Thoracic aorta (tissue), 2 donors: ENCODE results near the gene GPS1. TPM values are rescaled to one million over a fixed set of nuclear protein-coding genes. Genes with fewer than 3 reads are reported as not detected.
A peak's percentile ranks its signal among the peaks of the same experiment; 100 is the strongest.

Source experiments
- ATAC-seq: fragments of 150-250 bp; one replicate; pipeline ENCODE4 v1.8.0; 2017; ENCODE audit warnings: low read depth; ENCODE audit not compliant: insufficient number of reproducible peaks, low FRiP score
- DNase-seq: peaks from one replicate; pipeline ENCODE4 v3.0.0-alpha.2; 2020; ENCODE audit warnings: low spot score
- H3K27ac ChIP-seq, 2 donors: fragments of 200-600 bp; sonication (generic); 1 replicate in 1 of 2; 2 replicates in 1 of 2; pipeline ENCODE4 v1.5.1; 2016; ENCODE audit warnings: mild to moderate bottlenecking in 2 of 2, moderate library complexity in 2 of 2
- H3K27me3 ChIP-seq: fragments of 200-600 bp; sonication (generic); replicated peaks from 2 replicates; pipeline ENCODE4 v1.6.0; 2016; ENCODE audit warnings: mild to moderate bottlenecking; ENCODE audit not compliant: insufficient read depth
- H3K36me3 ChIP-seq: fragments of 200-600 bp; sonication (generic); one replicate; pipeline ENCODE4 v1.5.1; 2016
- H3K4me1 ChIP-seq, 2 donors: fragments of 200-600 bp; sonication (generic); 1 replicate in 1 of 2; 2 replicates in 1 of 2; pipeline versions ENCODE4 v1.5.1 to v1.6.0; 2016; ENCODE audit warnings: low read depth in 2 of 2, mild to moderate bottlenecking in 1 of 2; ENCODE audit not compliant: control insufficient read depth in 1 of 2
- H3K4me3 ChIP-seq: fragments of 200-600 bp; sonication (generic); 2 replicates; pipeline ENCODE4 v1.5.1; 2016; ENCODE audit warnings: mild to moderate bottlenecking
- H3K9me3 ChIP-seq: fragments of 200-600 bp; sonication (generic); 2 replicates; pipeline ENCODE4 v1.5.1; 2016
- total RNA-seq, 2 donors: library from RNA; depleted of rRNA; stranded (reverse); fragments of >200 nt; gene quantifications; one replicate each; pipeline versions ENCODE4 v1.1.0 to v1.2.3, GENCODE V29; 2016
- TF ChIP-seq, protein P1 (sequence below): fragments of 200-600 bp; sonication (generic); IDR thresholded peaks from one replicate; pipeline ENCODE4 v1.5.1; 2019; ENCODE audit warnings: antibody characterized with exemption

GPS1 gene
- total RNA-seq, 2 donors from 2014 or later = 43.2 to 91.9 TPM

DNA sequence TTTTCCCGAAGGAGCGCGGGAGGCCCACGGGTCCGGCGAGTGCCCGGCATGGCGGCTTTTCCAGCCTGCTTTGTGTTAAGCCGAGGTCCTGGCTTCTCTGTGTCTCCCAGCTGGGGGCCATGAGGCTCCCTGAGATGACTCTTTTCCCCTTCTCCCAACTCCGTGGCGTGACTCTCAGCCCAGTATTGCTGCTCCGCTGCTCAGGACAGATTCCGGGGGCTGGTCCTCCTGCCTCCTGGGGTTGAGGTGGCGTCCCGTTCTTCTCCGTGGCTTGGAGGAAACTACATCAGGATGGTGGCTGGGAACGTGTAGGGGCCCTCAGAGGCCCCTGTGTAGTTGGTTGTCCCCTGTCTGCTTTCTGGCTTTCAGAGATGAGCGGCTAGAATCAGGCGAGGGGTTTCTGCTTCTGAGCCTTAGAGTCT, 951 bp downstream of the GPS1 start:
- Histone ChIP-seq H3K27me3 (no peaks in the 10 kb centered on the region), H3K36me3 (peaks cover 45% of the 10 kb centered on the region), H3K27ac (no peak overlapping the region), H3K9me3 (no peaks in the 10 kb centered on the region), H3K4me1 (peaks cover 9 to 38% of the 10 kb centered on the region in 2 donors), H3K4me3 (peak overlapping the region; percentile 82)
- TF ChIP-seq, protein P1, sequence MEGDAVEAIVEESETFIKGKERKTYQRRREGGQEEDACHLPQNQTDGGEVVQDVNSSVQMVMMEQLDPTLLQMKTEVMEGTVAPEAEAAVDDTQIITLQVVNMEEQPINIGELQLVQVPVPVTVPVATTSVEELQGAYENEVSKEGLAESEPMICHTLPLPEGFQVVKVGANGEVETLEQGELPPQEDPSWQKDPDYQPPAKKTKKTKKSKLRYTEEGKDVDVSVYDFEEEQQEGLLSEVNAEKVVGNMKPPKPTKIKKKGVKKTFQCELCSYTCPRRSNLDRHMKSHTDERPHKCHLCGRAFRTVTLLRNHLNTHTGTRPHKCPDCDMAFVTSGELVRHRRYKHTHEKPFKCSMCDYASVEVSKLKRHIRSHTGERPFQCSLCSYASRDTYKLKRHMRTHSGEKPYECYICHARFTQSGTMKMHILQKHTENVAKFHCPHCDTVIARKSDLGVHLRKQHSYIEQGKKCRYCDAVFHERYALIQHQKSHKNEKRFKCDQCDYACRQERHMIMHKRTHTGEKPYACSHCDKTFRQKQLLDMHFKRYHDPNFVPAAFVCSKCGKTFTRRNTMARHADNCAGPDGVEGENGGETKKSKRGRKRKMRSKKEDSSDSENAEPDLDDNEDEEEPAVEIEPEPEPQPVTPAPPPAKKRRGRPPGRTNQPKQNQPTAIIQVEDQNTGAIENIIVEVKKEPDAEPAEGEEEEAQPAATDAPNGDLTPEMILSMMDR = no peak
- ATAC-seq (no peak), DNase-seq (no peak)

DNA sequence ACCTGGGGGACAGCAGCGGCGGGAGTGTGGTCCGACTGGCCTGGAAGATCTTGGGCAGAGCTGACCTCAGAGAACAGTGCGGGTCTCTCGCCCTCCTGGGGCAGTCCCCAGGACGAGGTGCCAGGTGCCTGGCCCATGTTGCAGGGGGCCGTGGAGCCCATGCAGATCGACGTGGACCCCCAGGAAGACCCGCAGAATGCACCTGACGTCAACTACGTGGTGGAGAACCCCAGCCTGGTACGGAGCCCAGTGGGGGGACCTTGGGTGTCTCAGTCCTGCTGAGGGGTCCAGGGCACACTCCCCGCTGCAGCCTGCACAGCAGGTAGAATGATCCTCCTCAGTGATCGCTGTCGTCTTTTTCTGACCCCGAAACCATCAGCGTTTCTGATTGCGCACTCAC, 1.4 kb downstream of the GPS1 start:
- Histone ChIP-seq H3K9me3 (no peaks in the 10 kb centered on the region), H3K36me3 (peaks cover 48% of the 10 kb centered on the region), H3K4me1 (peaks cover 9 to 38% of the 10 kb centered on the region in 2 donors), H3K4me3 (peak overlapping the region; percentile 82), H3K27me3 (no peaks in the 10 kb centered on the region), H3K27ac (no peak overlapping the region)
- TF ChIP-seq, protein P1 = no peak
- ATAC-seq (no peak), DNase-seq (no peak)

DNA sequence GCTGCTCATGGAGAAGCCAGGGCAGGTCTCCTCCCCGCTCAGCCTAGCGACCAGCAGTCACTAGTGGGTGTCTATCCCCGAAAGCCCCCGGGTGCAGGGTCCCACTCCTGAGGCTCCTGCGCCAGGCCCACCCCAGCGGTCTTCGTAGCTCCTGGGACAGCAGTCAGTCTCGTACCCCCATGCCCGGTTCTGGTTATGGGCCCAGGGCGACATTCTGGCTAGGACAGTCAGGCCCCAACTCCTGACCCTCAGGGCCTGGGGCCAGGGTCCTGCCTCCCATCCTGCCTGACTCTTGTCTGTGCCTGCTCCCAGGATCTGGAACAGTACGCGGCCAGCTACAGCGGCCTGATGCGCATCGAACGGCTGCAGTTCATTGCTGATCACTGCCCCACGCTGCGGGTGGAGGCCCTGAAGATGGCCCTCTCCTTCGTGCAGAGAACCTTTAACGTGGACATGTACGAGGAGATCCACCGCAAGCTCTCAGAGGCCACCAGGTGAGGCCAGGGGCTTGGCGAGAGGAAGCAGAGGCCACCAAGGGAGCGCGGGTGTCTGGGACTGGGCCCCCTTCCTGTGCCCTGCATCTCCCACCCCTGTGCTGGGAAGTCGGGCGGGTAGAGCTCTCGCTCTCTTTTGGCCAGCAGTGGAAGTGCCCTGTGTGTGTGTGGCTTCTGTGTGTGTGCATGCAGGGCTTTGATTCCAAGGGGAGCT, 2.0 kb downstream of the GPS1 start:
- no peaks in the 10 kb centered on the region for H3K27me3 ChIP-seq
- H3K36me3 ChIP-seq = peaks cover 46% of the 10 kb centered on the region
- H3K9me3 ChIP-seq = no peaks in the 10 kb centered on the region
- H3K4me3 ChIP-seq = no peak overlapping the region
- H3K27ac ChIP-seq = no peak overlapping the region
- H3K4me1 ChIP-seq = peaks cover 9 to 38% of the 10 kb centered on the region in 2 donors
- no peak for DNase-seq
- no peak for ATAC-seq
- TF ChIP-seq, protein P1 = no peak

DNA sequence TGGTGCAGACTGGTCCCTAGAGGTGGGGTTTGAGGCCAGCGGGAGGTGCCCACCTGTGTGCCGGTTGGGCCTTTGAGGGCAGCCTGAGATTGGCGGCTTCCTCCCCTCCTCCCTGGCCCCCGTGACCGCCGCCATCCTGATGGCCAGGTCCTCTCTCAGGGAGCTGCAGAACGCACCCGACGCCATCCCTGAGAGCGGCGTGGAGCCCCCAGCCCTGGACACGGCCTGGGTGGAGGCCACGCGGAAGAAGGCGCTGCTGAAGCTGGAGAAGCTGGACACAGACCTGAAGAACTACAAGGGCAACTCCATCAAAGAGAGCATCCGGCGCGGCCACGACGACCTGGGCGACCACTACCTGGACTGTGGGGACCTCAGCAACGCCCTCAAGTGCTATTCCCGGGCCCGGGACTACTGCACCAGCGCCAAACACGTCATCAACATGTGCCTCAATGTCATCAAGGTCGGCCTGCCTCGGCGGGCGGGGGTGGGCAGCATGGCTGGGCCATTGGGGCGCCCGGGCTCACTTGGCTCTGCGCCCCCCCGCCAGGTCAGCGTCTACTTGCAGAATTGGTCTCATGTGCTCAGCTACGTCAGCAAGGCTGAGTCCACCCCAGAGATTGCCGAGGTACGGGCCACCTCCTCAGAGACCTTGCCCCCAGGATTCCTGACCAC, 2.8 kb downstream of the GPS1 start:
- Histone ChIP-seq H3K27ac (no peak overlapping the region), H3K27me3 (no peaks in the 10 kb centered on the region), H3K36me3 (peaks cover 39% of the 10 kb centered on the region), H3K9me3 (no peaks in the 10 kb centered on the region), H3K4me3 (no peak overlapping the region), H3K4me1 (peaks cover 9 to 36% of the 10 kb centered on the region in 2 donors)
- TF ChIP-seq, protein P1 = no peak
- ATAC-seq (no peak), DNase-seq (no peak)

DNA sequence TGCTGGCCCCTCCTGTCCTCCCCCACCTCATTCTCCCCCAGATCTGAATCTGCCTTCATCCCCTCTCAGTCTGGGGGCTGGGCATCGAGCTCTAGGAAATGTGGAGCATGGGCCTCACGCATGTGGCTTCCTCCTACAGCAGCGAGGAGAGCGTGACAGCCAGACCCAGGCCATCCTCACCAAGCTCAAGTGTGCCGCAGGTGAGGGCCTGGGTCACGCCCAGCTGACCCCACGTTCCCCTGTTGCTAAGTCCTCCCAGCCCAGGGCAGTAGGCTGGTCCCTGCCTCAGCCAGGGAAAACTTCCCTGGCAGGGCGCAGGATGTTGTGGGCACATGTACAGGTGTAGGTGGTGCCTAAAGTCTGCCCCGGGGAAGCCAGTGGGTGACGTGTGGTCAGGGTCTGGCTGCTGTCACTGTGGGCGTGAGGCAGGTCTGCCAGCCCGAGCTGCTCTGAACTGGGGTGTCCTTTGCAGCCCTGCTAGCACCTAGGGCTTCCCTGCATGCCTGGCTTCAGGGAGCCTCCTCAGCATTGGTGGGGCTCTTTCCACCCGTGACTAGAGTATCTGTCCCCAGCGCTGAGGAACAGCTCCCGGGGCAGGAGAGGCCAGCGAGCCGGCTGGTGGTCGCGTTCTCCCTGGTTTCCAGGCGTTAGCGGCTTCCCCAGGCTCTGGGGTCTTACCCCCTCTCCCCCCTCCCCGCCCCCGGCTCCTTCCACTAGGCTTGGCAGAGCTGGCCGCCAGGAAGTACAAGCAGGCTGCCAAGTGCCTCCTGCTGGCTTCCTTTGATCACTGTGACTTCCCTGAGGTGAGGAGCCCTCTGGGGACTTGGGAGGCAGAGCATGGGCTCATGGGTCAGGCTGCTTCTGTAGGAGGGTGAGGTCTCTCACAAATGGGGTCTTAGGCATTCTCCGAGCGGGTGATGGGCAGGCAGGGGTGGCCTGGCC, 3.6 kb downstream of the GPS1 start:
- H3K27me3 ChIP-seq = no peaks in the 10 kb centered on the region
- H3K9me3 ChIP-seq = no peaks in the 10 kb centered on the region
- H3K36me3 ChIP-seq = peaks cover 43% of the 10 kb centered on the region
- TF ChIP-seq, protein P1 = no peak
- no peak for ATAC-seq
- H3K4me3 ChIP-seq = no peak overlapping the region
- no peak for DNase-seq
- H3K4me1 ChIP-seq = peaks cover 9 to 28% of the 10 kb centered on the region in 2 donors
- no peak overlapping the region for H3K27ac ChIP-seq
